ENCODE data around the gene PLCG2.
"Not testable (repeated sequence)": the region's sequence is repeated elsewhere in the genome, so short reads cannot be mapped to it uniquely, and the experiment has no call there.

PLCG2 gene

GRCh38 chr16:81744911-81745310, 34.2 kb upstream of the PLCG2 start:
- ATAC-seq (replicated peaks) (no peak), DNase-seq (no peak)
- Mint-ChIP-seq H3K4me1 (peaks cover 41 to 78% of the 10 kb centered on the region in 2 donors), H3K27ac (no peak overlapping the region), H3K4me3 (no peak overlapping the region), H3K36me3 (peaks cover 0 to 4% of the 10 kb centered on the region in 2 donors), H3K27me3 (no peaks in the 10 kb centered on the region), H3K9me3 (no peaks in the 10 kb centered on the region)

- H3K36me3 Mint-ChIP-seq: peaks cover 0 to 4% of the 10 kb centered on the region in 2 donors
- H3K27ac Mint-ChIP-seq: peak overlapping the region; percentile 95
- H3K9me3 Mint-ChIP-seq: no peaks in the 10 kb centered on the region
- H3K4me1 Mint-ChIP-seq: peaks cover 34 to 72% of the 10 kb centered on the region in 2 donors
- H3K27me3 Mint-ChIP-seq: no peaks in the 10 kb centered on the region
- peak overlapping the region; percentile 88 for H3K4me3 Mint-ChIP-seq
- DNase-seq (peak; percentile 70), ATAC-seq (replicated peaks) (peak; percentile 78 to 85)
These were observed 33.2 kb upstream of the PLCG2 start for GRCh38 chr16:81745704-81746558.

GRCh38 chr16:81746566-81746965, 32.5 kb upstream of the PLCG2 start:
- Mint-ChIP-seq H3K27ac (peak overlapping the region; percentile 95), H3K36me3 (peaks cover 0 to 4% of the 10 kb centered on the region in 2 donors), H3K4me3 (peak overlapping the region; percentile 88), H3K4me1 (peaks cover 38 to 72% of the 10 kb centered on the region in 2 donors), H3K27me3 (no peaks in the 10 kb centered on the region), H3K9me3 (no peaks in the 10 kb centered on the region)
- DNase-seq (no peak), ATAC-seq (replicated peaks) (no peak)

GRCh38 chr16:81748476-81749198, 30.5 kb upstream of the PLCG2 start:
- Mint-ChIP-seq H3K4me1 (peaks cover 37 to 72% of the 10 kb centered on the region in 2 donors), H3K9me3 (no peaks in the 10 kb centered on the region), H3K36me3 (peaks cover 0 to 2% of the 10 kb centered on the region in 2 donors), H3K4me3 (peak overlapping the region; percentile 36 to 53), H3K27ac (peak overlapping the region; percentile 59), H3K27me3 (no peaks in the 10 kb centered on the region)
- no peak for DNase-seq
- peak; percentile 37 to 54 for ATAC-seq (replicated peaks)

DNA sequence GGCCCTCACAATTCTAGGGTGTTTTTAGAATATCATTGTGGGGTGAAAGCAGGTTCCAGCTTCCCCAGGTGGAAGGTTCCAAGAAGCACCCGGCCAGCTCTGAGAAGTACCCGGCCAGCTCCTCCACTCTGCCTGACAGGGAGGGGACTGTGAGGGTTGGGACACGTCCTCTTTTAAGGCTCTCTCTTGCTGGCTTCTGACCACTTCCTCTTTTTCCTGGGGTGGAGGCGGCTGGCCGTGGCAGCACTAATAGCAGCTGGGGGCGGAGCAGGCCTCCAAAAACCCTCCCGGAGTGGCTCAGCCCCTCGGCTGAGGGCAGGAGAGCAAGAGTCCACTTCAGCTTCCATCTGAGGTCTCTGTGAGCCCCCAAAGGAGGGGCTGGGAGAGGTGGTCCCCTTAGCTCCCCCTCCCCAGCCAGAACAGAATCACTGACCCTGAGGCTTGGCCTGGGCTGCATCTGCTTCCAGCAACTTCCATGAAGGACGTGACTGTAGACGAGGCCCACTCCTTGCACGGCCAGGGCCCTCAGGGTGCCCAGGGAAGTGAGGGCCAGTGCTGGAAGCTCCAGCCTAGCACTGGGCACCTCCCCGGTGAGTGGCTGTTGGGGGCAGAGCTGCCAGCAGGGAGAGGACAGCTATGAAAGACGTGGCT, 26.7 kb upstream of the PLCG2 start:
- peak overlapping the region; percentile 84 for H3K27ac Mint-ChIP-seq
- DNase-seq: peak; percentile 81
- peaks cover 46 to 81% of the 10 kb centered on the region in 2 donors for H3K4me1 Mint-ChIP-seq
- peaks cover 5 to 9% of the 10 kb centered on the region in 2 donors for H3K36me3 Mint-ChIP-seq
- H3K9me3 Mint-ChIP-seq: no peaks in the 10 kb centered on the region
- H3K4me3 Mint-ChIP-seq: peak overlapping the region; percentile 45 to 76
- ATAC-seq (replicated peaks): peak; percentile 93 to 95
- no peaks in the 10 kb centered on the region for H3K27me3 Mint-ChIP-seq

GRCh38 chr16:81752876-81753227, 26.2 kb upstream of the PLCG2 start:
- H3K27ac Mint-ChIP-seq: peak overlapping the region; percentile 86
- H3K4me3 Mint-ChIP-seq: peak overlapping the region; percentile 54 to 76
- H3K9me3 Mint-ChIP-seq: no peaks in the 10 kb centered on the region
- H3K4me1 Mint-ChIP-seq: peaks cover 50 to 86% of the 10 kb centered on the region in 2 donors
- DNase-seq (no peak), ATAC-seq (replicated peaks) (no peak)
- H3K27me3 Mint-ChIP-seq: no peaks in the 10 kb centered on the region
- peaks cover 8 to 14% of the 10 kb centered on the region in 2 donors for H3K36me3 Mint-ChIP-seq

DNA sequence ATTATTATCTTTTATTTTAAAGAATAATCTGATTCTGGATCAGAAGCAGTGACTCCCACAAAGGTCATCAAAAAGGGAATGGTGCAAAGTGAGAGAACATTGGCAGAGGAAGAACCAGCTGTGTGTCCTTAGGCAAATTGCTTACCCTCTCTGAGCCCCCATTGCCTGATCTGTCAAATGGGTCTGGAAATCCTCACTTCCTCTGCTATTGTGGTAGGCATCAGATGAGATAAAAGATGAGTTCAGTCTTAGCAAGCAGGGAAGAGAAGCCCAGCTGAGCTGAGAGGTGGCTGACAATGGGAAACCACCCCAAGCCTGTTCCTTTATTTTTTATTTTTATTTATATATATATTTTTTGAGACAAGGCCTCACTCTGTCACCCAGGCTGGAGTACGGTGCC, 24.2 kb upstream of the PLCG2 start:
- peaks cover 8 to 31% of the 10 kb centered on the region in 2 donors for H3K36me3 Mint-ChIP-seq
- no peak overlapping the region for H3K4me3 Mint-ChIP-seq
- H3K4me1 Mint-ChIP-seq: peaks cover 50 to 88% of the 10 kb centered on the region in 2 donors

GRCh38 chr16:81755915-81756614, 23.0 kb upstream of the PLCG2 start:
- Mint-ChIP-seq H3K4me1 (peaks cover 49 to 82% of the 10 kb centered on the region in 2 donors), H3K4me3 (peak overlapping the region in 1 of 2 donors; percentile 37), H3K27ac (peak overlapping the region; percentile 73), H3K27me3 (no peaks in the 10 kb centered on the region), H3K9me3 (no peaks in the 10 kb centered on the region), H3K36me3 (peaks cover 8 to 35% of the 10 kb centered on the region in 2 donors)
- DNase-seq (no peak), ATAC-seq (replicated peaks) (no peak)

More for the DNA sequence above, 24.2 kb upstream of the PLCG2 start:
- DNase-seq (no peak), ATAC-seq (replicated peaks) (no peak)
- H3K27me3 Mint-ChIP-seq: no peaks in the 10 kb centered on the region
- H3K27ac Mint-ChIP-seq: no peak overlapping the region
- no peaks in the 10 kb centered on the region for H3K9me3 Mint-ChIP-seq

DNA sequence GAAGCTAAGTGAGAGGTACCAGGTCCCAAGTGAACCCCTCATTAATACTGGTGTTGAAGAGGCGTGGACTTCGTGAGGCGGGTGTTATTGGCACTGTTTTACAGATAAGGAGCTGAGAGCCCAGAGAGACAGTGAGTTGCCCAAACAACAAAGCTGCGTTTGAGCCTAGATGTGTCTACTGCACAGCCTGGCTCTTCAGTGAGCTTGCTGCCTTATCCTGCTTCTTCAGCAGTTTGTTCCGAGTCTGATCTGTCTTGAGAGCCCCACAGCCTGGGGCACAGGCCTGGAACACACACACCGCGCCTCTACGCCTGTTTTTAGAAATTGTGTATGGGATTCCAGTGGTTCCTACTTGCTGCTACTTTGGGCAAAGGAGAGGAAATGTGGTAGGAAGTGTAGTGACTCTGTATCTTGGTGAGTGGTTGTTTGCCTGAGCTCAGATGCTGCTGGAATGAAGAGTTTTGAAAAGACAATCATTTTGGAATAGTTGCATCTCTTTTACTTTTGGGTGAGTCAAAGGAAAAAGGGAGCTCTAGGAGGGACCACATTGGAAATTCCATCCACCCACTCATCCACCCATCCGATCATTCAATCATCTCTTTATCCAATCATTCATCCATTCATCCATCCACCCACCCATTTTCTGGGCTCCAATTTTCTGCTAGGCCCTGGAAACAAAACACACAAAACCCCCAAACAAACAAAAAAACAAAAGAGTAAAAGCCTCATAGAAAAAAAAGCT, 22.3 kb upstream of the PLCG2 start:
- Mint-ChIP-seq H3K36me3 (peaks cover 8 to 35% of the 10 kb centered on the region in 2 donors), H3K9me3 (no peaks in the 10 kb centered on the region), H3K4me1 (peaks cover 42 to 77% of the 10 kb centered on the region in 2 donors), H3K4me3 (no peak overlapping the region), H3K27ac (peak overlapping the region; percentile 53), H3K27me3 (no peaks in the 10 kb centered on the region)
- ATAC-seq (replicated peaks) (no peak), DNase-seq (no peak)

- H3K4me3 Mint-ChIP-seq: no peak overlapping the region
- DNase-seq: no peak
- H3K27me3 Mint-ChIP-seq: no peaks in the 10 kb centered on the region
- no peak overlapping the region for H3K27ac Mint-ChIP-seq
- H3K9me3 Mint-ChIP-seq: no peaks in the 10 kb centered on the region
- H3K36me3 Mint-ChIP-seq: peaks cover 10 to 35% of the 10 kb centered on the region in 2 donors
- peak; percentile 65 to 72 for ATAC-seq (replicated peaks)
- peaks cover 37 to 66% of the 10 kb centered on the region in 2 donors for H3K4me1 Mint-ChIP-seq
These were observed 20.7 kb upstream of the PLCG2 start for GRCh38 chr16:81758376-81758775.

DNA sequence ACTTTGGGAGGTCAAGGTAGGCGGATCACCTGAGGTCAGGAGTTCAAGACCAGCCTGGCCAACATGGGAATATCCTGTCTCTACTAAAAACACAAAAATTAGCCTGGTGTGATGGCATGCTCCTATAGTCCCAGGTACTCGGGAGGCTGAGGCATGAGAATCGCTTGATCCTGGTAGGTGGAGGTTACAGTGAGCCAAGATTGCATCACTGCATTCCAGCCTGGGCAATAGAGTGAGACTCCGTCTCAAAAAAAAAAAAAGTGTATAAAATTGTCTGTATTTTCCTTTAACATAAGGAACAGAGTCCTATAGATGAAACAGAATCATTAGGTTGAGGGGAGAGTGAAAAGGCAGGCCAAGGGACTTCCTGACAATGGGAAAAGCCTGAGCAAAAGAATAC, 16.8 kb upstream of the PLCG2 start:
- ATAC-seq (replicated peaks); H3K4me3 Mint-ChIP-seq; H3K9me3 Mint-ChIP-seq; DNase-seq; H3K27me3 Mint-ChIP-seq: not testable (repeated sequence)
- H3K36me3 Mint-ChIP-seq: peaks cover 9 to 37% of the 10 kb centered on the region in 2 donors
- H3K4me1 Mint-ChIP-seq: peaks cover 23 to 48% of the 10 kb centered on the region in 2 donors
- H3K27ac Mint-ChIP-seq: peak overlapping the region; percentile 9

DNA sequence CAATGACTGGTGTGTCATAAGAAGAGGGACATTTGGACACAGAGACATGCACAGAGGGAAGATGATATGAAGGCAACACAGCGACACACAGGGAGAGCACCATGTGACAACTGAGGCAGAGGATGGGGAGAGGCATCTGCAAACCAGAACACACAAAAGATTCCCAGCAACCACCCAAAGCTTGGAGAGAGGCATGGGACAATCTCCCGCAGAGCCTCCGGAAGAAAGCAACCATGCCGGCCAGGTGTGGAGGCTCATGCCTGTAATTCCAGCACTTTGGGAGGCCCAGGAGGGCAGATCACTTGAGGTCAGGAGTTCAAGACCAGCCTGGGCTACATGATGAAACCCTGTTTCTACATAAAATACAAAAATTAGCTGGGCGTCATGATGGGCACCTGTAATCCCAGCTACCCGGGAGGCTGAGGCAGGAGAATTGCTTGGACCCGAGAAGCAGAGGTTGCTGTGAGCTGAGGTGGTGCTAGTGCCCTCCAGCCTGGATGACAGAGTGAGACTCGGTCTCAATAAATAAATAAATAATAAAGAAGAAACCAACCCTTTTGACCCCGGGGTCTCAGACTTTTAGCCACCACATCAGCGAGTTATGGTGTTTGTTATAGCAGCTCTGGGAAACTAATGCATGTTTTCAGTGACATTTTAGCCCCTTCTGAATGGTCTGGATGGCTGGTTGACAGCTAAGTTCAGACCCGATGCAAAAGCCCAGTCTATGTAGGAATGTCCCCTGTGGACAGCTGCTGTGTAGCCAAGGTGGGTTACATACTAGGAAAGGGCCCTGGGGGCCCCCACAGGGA, 13.8 kb upstream of the PLCG2 start:
- Mint-ChIP-seq H3K4me1 (peaks cover 19 to 36% of the 10 kb centered on the region in 2 donors), H3K9me3 (no peaks in the 10 kb centered on the region), H3K27ac (no peak overlapping the region), H3K4me3 (no peak overlapping the region), H3K27me3 (no peaks in the 10 kb centered on the region), H3K36me3 (peaks cover 6 to 12% of the 10 kb centered on the region in 2 donors)
- DNase-seq (no peak), ATAC-seq (replicated peaks) (no peak)
